PFSK-1 (cell line): Measurements from ENCODE around the gene CHGA.

ENCODE experiments used
- FOXP2 ChIP-seq: optimal IDR thresholded peaks from 2 replicates; pipeline ENCODE3; 2011; ENCODE audit warnings: borderline replicate concordance, control low read depth, inconsistent platforms; ENCODE audit not compliant: insufficient read depth; ENCODE audit errors: extremely low read length, extremely low read depth
- POLR2AphosphoS5 ChIP-seq: IDR thresholded peaks from 2 replicates; pipeline ENCODE4 v1.6.1; 2012; ENCODE audit warnings: low read depth, mild to moderate bottlenecking, control low read depth, low read length, moderate library complexity
- SIN3A ChIP-seq: IDR thresholded peaks from 2 replicates; pipeline ENCODE4 v1.6.1; 2012; ENCODE audit warnings: mild to moderate bottlenecking, low read length, moderate library complexity, borderline replicate concordance; ENCODE audit not compliant: insufficient read depth
- TAF1 ChIP-seq: IDR thresholded peaks from 2 replicates; pipeline ENCODE4 v1.6.1; 2012; ENCODE audit warnings: low read length, control low read depth, borderline replicate concordance; ENCODE audit not compliant: insufficient read depth
- TF ChIP-seq, protein P1 (sequence below), 2 experiments: IDR thresholded peaks; 2 replicates each; pipeline versions ENCODE4 v1.6.1 to v1.8.0; 2011 to 2012; ENCODE audit warnings: low read depth in 2 of 2, low read length in 2 of 2, control low read depth in 1 of 2, inconsistent platforms in 1 of 2, mild to moderate bottlenecking in 1 of 2, moderate library complexity in 1 of 2; ENCODE audit not compliant: insufficient read depth in 1 of 2

The CHGA gene

DNA sequence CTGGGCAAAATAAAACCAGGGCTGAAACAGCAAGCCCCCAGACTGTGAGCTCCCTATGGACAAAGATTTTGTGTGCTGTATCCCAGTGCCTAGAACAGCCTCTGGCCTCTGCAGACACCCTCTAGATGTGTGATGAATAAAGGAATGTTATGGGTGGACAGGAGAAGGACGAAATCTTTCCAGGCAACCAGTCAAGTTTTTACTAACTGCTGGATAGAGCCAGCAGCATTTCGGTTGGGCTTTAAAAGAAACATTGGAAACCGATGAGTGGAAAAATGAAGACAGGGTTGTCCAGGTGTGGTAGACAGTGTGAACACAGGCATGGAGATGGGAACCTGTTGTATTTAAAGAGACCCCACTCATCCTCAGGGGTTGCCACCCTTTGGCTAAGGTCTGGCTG, 4.0 kb downstream of the CHGA start:
- TF ChIP-seq POLR2AphosphoS5 (no peak), FOXP2 (no peak), SIN3A (no peak), TAF1 (no peak)
- TF ChIP-seq, protein P1, sequence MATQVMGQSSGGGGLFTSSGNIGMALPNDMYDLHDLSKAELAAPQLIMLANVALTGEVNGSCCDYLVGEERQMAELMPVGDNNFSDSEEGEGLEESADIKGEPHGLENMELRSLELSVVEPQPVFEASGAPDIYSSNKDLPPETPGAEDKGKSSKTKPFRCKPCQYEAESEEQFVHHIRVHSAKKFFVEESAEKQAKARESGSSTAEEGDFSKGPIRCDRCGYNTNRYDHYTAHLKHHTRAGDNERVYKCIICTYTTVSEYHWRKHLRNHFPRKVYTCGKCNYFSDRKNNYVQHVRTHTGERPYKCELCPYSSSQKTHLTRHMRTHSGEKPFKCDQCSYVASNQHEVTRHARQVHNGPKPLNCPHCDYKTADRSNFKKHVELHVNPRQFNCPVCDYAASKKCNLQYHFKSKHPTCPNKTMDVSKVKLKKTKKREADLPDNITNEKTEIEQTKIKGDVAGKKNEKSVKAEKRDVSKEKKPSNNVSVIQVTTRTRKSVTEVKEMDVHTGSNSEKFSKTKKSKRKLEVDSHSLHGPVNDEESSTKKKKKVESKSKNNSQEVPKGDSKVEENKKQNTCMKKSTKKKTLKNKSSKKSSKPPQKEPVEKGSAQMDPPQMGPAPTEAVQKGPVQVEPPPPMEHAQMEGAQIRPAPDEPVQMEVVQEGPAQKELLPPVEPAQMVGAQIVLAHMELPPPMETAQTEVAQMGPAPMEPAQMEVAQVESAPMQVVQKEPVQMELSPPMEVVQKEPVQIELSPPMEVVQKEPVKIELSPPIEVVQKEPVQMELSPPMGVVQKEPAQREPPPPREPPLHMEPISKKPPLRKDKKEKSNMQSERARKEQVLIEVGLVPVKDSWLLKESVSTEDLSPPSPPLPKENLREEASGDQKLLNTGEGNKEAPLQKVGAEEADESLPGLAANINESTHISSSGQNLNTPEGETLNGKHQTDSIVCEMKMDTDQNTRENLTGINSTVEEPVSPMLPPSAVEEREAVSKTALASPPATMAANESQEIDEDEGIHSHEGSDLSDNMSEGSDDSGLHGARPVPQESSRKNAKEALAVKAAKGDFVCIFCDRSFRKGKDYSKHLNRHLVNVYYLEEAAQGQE (IDR thresholded peaks at IDR 0.05; ENCODE audit: insufficient read depth in 1 of 2, low read depth in 2 of 2, low read length in 2 of 2) = no peak

DNA sequence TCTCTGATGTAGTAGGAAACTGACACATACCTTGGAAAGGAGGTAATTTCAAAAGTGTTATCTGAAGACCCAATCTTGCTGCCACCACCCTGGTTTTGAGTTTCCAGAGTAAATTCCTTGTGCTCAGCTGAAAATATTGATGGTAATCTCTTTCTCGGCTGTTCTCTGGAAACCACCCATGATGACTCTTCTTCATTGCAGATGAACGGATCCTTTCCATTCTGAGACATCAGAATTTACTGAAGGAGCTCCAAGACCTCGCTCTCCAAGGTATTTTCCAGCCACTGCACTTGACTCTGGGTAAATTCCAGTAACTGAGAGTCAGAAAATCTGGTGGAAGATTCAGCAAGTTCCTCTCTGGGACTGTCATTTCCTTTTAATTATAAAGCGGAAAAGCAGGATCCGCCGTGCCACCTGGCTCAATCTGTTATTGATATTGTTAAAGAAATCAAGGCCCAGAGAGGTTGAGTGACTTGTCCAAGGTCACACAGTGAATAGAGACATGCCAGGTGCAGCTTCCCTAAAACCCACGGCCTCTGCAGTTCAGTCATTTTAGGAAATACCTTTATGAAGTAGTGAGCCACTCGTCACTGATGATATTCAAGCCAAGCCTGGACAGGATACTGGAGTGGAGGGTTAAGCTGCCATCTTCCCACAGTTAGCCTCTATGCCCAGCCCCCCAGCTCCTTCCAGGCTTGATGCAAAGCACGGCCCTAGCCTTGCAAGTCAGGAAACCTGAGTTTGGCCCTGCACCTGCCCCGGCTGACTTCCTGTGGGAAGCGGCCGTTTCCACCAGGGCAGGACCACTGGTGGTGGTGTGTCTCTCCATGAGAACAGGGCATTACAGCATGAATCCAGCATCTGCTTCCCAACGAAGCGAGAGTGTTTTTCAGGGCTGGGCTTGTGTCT, 4.7 kb downstream of the CHGA start:
- TF ChIP-seq, protein P1 (IDR thresholded peaks at IDR 0.05; ENCODE audit: insufficient read depth in 1 of 2, low read depth in 2 of 2, low read length in 2 of 2) = peak in 1 of 2 experiments; percentile 66; a peak in 2 of 4 replicates
- TF ChIP-seq FOXP2 (no peak), TAF1 (no peak)

DNA sequence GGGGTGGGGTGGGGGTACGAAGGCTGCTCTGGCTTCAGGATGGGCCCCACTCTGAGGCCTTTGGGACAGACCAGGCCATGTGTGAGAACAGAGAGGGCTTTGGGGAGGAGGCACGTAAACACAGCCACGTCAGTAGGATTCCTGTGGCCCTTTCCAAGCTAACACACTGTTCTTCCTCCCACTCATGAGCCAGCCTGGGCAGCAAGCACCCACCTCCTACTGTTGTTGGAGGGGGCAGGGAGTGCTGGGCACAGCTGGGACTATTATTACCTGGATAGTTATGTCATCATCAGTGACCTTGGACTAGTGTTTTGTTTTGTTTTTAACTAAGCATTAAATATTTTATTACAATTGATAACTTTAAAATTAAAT, 5.3 kb downstream of the CHGA start:
- TF ChIP-seq, protein P1 (IDR thresholded peaks at IDR 0.05; ENCODE audit: insufficient read depth in 1 of 2, low read depth in 2 of 2, low read length in 2 of 2) = no peak
- TF ChIP-seq POLR2AphosphoS5 = no peak
- no peak for TF ChIP-seq SIN3A
- TF ChIP-seq TAF1 = no peak
- no peak for TF ChIP-seq FOXP2

DNA sequence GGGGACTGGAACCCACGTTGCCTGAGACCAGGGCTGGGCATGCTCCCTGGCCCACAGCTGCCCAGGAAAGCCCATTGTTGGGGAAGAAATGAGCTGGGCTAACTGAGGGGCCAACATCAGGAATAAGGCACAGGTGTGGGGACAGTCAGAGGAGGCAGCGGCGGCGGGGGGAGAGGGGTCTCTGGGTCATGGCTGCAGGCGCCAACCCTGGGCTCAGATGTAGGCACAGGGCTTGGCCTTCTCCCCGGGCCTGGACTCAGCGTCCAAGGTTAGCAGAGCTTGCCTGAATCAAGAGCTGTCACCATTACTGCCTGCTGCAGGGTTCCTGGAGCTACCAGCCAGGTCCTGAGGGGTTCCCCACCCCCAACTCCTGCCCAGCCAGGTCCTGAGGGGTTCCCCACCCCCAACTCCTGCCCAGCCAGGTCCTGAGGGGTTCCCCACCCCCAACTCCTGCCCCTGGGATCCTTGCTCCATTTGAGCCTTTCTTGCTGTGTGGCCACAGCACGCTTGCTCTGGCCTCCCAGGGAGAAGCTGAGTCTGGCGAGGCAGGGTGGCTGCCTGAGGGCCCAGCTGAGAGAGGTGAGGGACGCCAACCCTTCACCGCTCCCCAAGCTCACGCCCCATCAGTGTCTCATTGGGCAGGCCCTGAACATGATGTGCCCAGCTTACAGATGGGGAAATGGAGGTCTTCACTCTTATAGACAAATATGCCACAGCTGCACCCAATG, 6.2 kb downstream of the CHGA start:
- no peak for TF ChIP-seq POLR2AphosphoS5
- TF ChIP-seq, protein P1 (IDR thresholded peaks at IDR 0.05; ENCODE audit: insufficient read depth in 1 of 2, low read depth in 2 of 2, low read length in 2 of 2) = no peak
- TF ChIP-seq SIN3A = no peak
- no peak for TF ChIP-seq TAF1
- TF ChIP-seq FOXP2 = no peak
